Measurements from ENCODE around the gene CBL.
A peak's percentile ranks its signal among the peaks of the same experiment; 100 is the strongest.
"Not testable (repeated sequence)": the region's sequence is repeated elsewhere in the genome, so short reads cannot be mapped to it uniquely, and the experiment has no call there.

CBL gene

GRCh38 chr11:119206511-119207414, 624 bp downstream of the CBL start:
- DNase-seq (ENCODE audit: insufficient read length, low spot score), result no peak
- peak; percentile 28 for FAIRE-seq

GRCh38 chr11:119207415-119207960, 1.3 kb downstream of the CBL start:
- FAIRE-seq (no peak), DNase-seq (ENCODE audit: insufficient read length, low spot score) (no peak)

- DNase-seq (ENCODE audit: insufficient read length, low spot score) (no peak), FAIRE-seq (no peak)
Measured at GRCh38 chr11:119209186-119209585, 3.0 kb downstream of the CBL start.

GRCh38 chr11:119210050-119210449, 3.9 kb downstream of the CBL start:
- FAIRE-seq (no peak), DNase-seq (ENCODE audit: insufficient read length, low spot score) (no peak)

- peak; percentile 83 for DNase-seq (ENCODE audit: insufficient read length, low spot score)
- peak; percentile 95 for FAIRE-seq
Measured at GRCh38 chr11:119218141-119218878, 12.2 kb downstream of the CBL start.

GRCh38 chr11:119222308-119222707, 16.2 kb downstream of the CBL start:
- FAIRE-seq (no peak), DNase-seq (ENCODE audit: insufficient read length, low spot score) (no peak)

- no peak for DNase-seq (ENCODE audit: insufficient read length, low spot score)
- FAIRE-seq, result no peak
Measured at GRCh38 chr11:119222891-119223290, 16.8 kb downstream of the CBL start.

GRCh38 chr11:119223856-119224255, 17.7 kb downstream of the CBL start:
- no peak for DNase-seq (ENCODE audit: insufficient read length, low spot score)
- no peak for FAIRE-seq

GRCh38 chr11:119228535-119229287, 22.6 kb downstream of the CBL start:
- not testable (repeated sequence) for DNase-seq (ENCODE audit: insufficient read length, low spot score); FAIRE-seq

- FAIRE-seq (no peak), DNase-seq (ENCODE audit: insufficient read length, low spot score) (no peak)
Measured at GRCh38 chr11:119229288-119229672, 23.1 kb downstream of the CBL start.

- DNase-seq (ENCODE audit: insufficient read length, low spot score) (no peak), FAIRE-seq (no peak)
Measured at GRCh38 chr11:119229741-119230140, 23.6 kb downstream of the CBL start.

GRCh38 chr11:119236490-119236889, 30.4 kb downstream of the CBL start:
- no peak for FAIRE-seq
- no peak for DNase-seq (ENCODE audit: insufficient read length, low spot score)

GRCh38 chr11:119236891-119237290, 30.8 kb downstream of the CBL start:
- DNase-seq (ENCODE audit: insufficient read length, low spot score) (no peak), FAIRE-seq (peak; percentile 33)

- FAIRE-seq, result no peak
- no peak for DNase-seq (ENCODE audit: insufficient read length, low spot score)
Measured at GRCh38 chr11:119237515-119237914, 31.4 kb downstream of the CBL start.

- FAIRE-seq (peak; percentile 79), DNase-seq (ENCODE audit: insufficient read length, low spot score) (no peak)
Measured at GRCh38 chr11:119248750-119249670, 42.9 kb downstream of the CBL start.

GRCh38 chr11:119249671-119250010, 43.5 kb downstream of the CBL start:
- DNase-seq (ENCODE audit: insufficient read length, low spot score) (no peak), FAIRE-seq (no peak)

- FAIRE-seq, result no peak
- no peak for DNase-seq (ENCODE audit: insufficient read length, low spot score)
Measured at GRCh38 chr11:119251114-119251513, 45.0 kb downstream of the CBL start.

GRCh38 chr11:119254239-119254638, 48.1 kb downstream of the CBL start:
- DNase-seq (ENCODE audit: insufficient read length, low spot score) (no peak), FAIRE-seq (no peak)

GRCh38 chr11:119258180-119258579, 52.0 kb downstream of the CBL start:
- FAIRE-seq, result no peak
- no peak for DNase-seq (ENCODE audit: insufficient read length, low spot score)

GRCh38 chr11:119258983-119259382, 52.8 kb downstream of the CBL start:
- no peak for FAIRE-seq
- no peak for DNase-seq (ENCODE audit: insufficient read length, low spot score)
